ENCODE results near the gene URM1. TPM values are rescaled to one million over a fixed set of nuclear protein-coding genes. Genes with fewer than 3 reads are reported as not detected.
A peak's percentile ranks its signal among the peaks of the same experiment; 100 is the strongest.
"Not testable (repeated sequence)": the region's sequence is repeated elsewhere in the genome, so short reads cannot be mapped to it uniquely, and the experiment has no call there.

URM1 gene
- total RNA-seq, 6 donors from 2014 or later, result 11.1 to 57.9 (median 28.7) TPM

DNA sequence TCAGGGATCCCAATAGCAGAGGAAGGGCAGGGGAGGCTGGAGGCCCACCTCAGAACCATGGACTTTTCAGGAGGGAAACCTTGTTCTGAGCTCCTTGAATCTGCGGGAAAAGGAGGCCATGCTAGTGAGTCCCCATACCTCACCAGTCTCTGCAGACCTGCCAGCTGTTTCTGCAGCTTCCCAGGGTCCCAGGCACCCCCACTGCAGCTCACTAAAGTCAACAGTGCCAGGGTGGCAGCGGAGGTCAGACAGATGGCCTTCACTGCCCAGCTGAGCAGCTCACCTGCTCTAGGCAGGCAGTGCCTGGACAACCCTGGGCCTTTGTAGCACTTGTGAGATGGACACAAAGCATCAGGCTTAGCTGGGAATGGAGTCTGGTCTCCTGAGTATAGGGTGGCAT lies 35.3 kb upstream of the URM1 start:
- 83 to 100% methylated on average over 1 to 2 of the region's 2 CpGs for WGBS, 2 donors
- Histone ChIP-seq H3K9me3 (no peaks in the 10 kb centered on the region), H3K4me3 (no peak overlapping the region), H3K4me1 (peaks cover under 1 to 9% (median 4%) of the 10 kb centered on the region in 4 donors), H3K27ac (no peak overlapping the region), H3K27me3 (no peaks in the 10 kb centered on the region), H3K36me3 (peaks cover 0 to 27% (median 15%) of the 10 kb centered on the region in 4 donors)
- DNase-seq (no peak), ATAC-seq (ENCODE audit: low FRiP score in 2 of 2) (no peak)
- TF ChIP-seq POLR2A (IDR thresholded peaks at IDR 0.05), result no peak
- no peak for TF ChIP-seq EP300 (IDR thresholded peaks at IDR 0.05)
- no peak for TF ChIP-seq POLR2AphosphoS5 (IDR thresholded peaks at IDR 0.05)
- TF ChIP-seq, protein P1, sequence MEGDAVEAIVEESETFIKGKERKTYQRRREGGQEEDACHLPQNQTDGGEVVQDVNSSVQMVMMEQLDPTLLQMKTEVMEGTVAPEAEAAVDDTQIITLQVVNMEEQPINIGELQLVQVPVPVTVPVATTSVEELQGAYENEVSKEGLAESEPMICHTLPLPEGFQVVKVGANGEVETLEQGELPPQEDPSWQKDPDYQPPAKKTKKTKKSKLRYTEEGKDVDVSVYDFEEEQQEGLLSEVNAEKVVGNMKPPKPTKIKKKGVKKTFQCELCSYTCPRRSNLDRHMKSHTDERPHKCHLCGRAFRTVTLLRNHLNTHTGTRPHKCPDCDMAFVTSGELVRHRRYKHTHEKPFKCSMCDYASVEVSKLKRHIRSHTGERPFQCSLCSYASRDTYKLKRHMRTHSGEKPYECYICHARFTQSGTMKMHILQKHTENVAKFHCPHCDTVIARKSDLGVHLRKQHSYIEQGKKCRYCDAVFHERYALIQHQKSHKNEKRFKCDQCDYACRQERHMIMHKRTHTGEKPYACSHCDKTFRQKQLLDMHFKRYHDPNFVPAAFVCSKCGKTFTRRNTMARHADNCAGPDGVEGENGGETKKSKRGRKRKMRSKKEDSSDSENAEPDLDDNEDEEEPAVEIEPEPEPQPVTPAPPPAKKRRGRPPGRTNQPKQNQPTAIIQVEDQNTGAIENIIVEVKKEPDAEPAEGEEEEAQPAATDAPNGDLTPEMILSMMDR (IDR thresholded peaks at IDR 0.05), result no peak

DNA sequence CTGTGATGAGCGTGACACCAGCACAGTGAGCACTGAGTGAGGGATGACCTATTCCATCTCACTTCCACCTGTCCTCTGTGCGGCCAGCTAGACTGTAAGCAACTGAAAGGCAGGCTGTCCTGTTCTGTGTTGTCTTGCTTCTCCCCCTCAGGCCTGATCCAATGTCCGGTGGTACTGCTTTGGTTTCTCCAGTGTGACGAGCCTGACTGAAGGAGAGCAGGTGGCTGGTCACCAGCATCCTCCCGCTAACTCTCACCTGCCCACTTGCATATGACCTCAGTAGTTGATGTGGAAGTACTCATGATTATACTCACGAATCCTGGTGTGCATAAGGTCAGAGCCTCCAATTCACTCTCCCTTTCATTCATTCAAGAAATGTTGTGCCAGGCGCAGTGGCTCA lies 33.2 kb upstream of the URM1 start:
- TF ChIP-seq POLR2AphosphoS5 (IDR thresholded peaks at IDR 0.05) (no peak), EP300 (IDR thresholded peaks at IDR 0.05) (no peak), POLR2A (IDR thresholded peaks at IDR 0.05) (no peak)
- TF ChIP-seq, protein P1 (IDR thresholded peaks at IDR 0.05), result no peak
- DNase-seq (no peak), ATAC-seq (ENCODE audit: low FRiP score in 2 of 2) (no peak)
- H3K9me3 ChIP-seq, result no peaks in the 10 kb centered on the region
- H3K4me3 ChIP-seq, result no peak overlapping the region
- no peak overlapping the region for H3K27ac ChIP-seq
- H3K4me1 ChIP-seq, result peaks cover 4 to 19% (median 12%) of the 10 kb centered on the region in 4 donors
- WGBS, 2 donors, result 92% methylated on average over 7 of the region's 7 CpGs
- H3K36me3 ChIP-seq, result peaks cover 0 to 16% (median 10%) of the 10 kb centered on the region in 4 donors
- no peaks in the 10 kb centered on the region for H3K27me3 ChIP-seq

DNA sequence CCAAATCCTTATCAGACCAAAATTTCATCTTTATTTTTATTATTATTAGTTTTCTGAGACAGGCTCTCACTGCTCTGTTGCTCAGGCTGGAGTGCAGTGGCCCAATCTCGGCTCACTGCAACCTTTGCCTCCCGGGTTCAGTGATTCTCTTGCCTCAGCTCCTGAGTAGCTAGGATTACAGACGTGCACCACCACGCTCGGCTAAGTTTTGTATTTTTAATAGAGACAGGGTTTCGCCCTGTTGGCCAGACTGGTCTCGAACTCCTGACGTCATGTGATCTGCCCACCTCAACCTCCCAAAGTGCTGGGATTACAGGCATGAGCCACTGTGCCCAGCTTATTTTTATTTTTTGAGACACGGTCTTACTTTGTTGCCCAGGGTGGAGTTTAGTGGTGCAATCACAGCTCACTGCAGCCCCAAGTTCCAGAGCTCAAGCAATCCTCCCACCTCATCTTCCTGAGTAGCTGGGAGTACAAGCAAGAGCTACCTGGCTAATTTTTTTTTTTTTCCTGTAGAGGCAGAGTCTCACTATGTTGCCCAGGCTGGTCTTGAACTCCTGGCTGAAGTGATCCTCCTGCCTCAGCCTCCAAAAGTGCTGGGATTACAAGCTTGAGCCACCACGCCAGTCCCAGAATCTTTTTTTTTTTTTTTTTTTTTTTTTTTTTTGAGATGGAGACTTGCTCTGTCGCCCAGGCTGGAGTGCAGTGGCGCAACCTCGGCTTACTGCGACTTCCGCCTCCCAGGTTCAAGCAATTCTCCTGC lies 32.1 kb upstream of the URM1 start:
- not testable (repeated sequence) for H3K9me3 ChIP-seq; DNase-seq; H3K4me3 ChIP-seq; ATAC-seq (ENCODE audit: low FRiP score in 2 of 2); H3K27me3 ChIP-seq
- Histone ChIP-seq H3K27ac (peak overlapping the region in 1 of 4 donors; percentile 89), H3K4me1 (peaks cover 4 to 19% (median 12%) of the 10 kb centered on the region in 4 donors), H3K36me3 (peaks cover 0 to 16% (median 11%) of the 10 kb centered on the region in 4 donors)
- WGBS, 2 donors, result 88 to 92% methylated on average over 15 of the region's 15 CpGs

DNA sequence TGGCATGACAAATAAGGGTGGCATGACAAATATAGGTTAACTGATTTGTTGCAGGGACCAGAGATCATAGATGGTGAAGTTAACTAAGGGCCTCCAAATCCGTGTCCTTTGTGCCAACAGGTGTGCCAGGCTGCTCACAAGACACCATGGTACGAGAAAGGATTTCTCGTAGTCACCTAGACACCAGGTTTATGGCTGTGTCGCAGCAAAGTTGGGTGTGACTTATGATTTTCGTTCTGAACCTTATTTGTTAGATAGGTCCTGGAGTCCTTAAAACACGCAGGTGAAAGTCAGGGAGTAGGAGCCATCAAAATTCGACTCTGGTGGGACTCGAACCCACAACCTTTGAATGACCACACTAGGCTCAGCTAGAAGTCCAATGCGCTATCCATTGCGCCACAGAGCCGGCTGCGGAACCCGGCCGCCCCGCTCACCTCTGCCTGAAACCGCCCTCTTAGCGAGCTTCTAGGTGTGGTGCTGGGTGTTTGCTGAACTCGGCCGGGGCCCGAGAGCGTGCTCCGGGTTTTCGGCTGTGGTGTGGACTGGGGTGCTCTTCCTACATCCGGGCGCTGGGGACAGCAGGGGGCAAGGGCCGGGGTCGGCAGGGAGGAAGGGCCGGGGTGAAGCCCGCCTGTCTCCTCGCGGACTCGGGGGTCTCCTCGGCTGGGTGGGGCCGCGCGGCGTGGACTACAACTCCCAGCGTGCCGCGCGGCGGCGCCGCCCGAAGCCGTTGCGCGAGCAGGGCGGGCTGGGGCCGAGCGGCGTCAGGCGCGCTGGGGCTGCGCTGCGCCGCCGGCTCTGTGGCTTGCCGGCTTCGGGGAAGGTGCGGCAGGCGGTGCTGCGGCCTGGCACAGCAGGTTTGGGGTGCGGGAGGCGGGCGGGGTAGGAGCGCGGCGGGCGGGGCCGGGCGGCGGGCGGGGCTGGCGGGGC lies 31.1 kb upstream of the URM1 start, which contains the start of gene SLC27A4:
SLC27A4 (plus strand) TSS at position 767 of the 930 bp plus-strand sequence. CDS start 2,606 bp downstream, outside the sequence.
- Histone ChIP-seq H3K4me3 (peak within 1 kb of the TSS; percentile 73 to 93 (median 90)), H3K27ac (peak within 1 kb of the TSS; percentile 74 to 89 (median 83)), H3K27me3 (no peaks in the 10 kb centered on the region), H3K9me3 (no peaks in the 10 kb centered on the region), H3K36me3 (peaks cover 0 to 24% (median 18%) of the 10 kb centered on the region in 4 donors), H3K4me1 (peaks cover 4 to 19% (median 12%) of the 10 kb centered on the region in 4 donors)
- 11 to 19% methylated on average over 16 to 44 of the region's 75 CpGs for WGBS, 2 donors
- TF ChIP-seq POLR2AphosphoS5 (IDR thresholded peaks at IDR 0.05), result peak in 1 of 2 donors; percentile 14
- no peak for TF ChIP-seq EP300 (IDR thresholded peaks at IDR 0.05)
- peak in 1 of 4 donors; percentile 56 for TF ChIP-seq POLR2A (IDR thresholded peaks at IDR 0.05)
- TF ChIP-seq, protein P1 (IDR thresholded peaks at IDR 0.05), result peak in 2 of 6 experiments; percentile 15 to 27
- DNase-seq (peak; percentile 84 to 96), ATAC-seq (ENCODE audit: low FRiP score in 2 of 2) (peak; percentile 89 to 95)

Measured in upper lobe of left lung (tissue), 6 donors.